Measurements from ENCODE around the gene WDR82.

WDR82 gene

DNA sequence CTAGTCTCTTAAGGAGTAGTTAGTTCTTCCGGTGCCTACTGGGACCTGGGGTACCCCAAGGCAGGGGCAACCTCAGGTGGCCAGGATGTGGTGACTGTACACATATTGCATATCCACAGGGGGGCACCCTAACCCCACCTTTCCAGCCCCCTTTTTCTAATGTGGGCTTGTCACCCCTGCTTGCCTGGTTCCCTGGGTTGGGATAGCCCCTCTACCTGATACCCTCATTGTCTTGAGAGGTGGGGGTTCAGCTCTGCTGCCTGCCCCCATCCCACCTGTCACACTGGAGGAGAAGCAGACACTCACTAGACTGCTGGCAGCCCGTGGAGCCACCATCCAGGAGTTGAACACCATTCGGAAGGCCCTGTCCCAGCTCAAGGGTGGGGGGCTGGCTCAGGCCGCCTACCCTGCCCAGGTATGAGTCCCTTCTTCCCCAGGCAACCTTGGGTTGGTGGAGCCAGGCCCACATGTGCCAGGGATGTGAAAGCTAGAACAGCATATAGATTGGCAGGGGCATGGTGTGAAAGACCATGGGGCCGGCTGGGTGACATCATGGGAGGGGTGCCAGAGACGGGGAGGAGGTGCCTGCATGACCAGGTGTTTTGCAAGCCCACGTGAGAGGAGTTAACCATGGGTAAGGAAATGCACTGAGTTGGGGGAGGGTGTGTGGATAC lies 13.2 kb upstream of the WDR82 start:
- Histone ChIP-seq H3K9ac (ENCODE audit: low read depth, low read length) (no peak overlapping the region), H3K4me1 (ENCODE audit: insufficient read depth, low read length) (peaks cover 19% of the 10 kb centered on the region), H3K27ac (ENCODE audit: low read length) (no peak overlapping the region), H2AFZ (ENCODE audit: low read depth, low read length) (no peak overlapping the region), H4K20me1 (ENCODE audit: insufficient read depth, low read length) (no peaks in the 10 kb centered on the region), H3K9me3 (ENCODE audit: insufficient read depth, low read length, severe bottlenecking) (no peaks in the 10 kb centered on the region), H3K27me3 (ENCODE audit: insufficient read depth, low read length, poor library complexity) (no peaks in the 10 kb centered on the region), H3K4me3 (ENCODE audit: low read depth in 1 of 2, low read length in 2 of 2) (no peak overlapping the region), H3K79me2 (ENCODE audit: insufficient read depth, low read length) (peaks cover 29% of the 10 kb centered on the region), H3K36me3 (ENCODE audit: insufficient read depth, low read length) (peaks cover 24% of the 10 kb centered on the region), H3K4me2 (ENCODE audit: insufficient read depth, low read length) (no peak overlapping the region)
- TF ChIP-seq EZH2 (IDR thresholded peaks at IDR 0.05; ENCODE audit: borderline replicate concordance, low read depth, low read length, severe bottlenecking): no peak
- TF ChIP-seq, protein P1, sequence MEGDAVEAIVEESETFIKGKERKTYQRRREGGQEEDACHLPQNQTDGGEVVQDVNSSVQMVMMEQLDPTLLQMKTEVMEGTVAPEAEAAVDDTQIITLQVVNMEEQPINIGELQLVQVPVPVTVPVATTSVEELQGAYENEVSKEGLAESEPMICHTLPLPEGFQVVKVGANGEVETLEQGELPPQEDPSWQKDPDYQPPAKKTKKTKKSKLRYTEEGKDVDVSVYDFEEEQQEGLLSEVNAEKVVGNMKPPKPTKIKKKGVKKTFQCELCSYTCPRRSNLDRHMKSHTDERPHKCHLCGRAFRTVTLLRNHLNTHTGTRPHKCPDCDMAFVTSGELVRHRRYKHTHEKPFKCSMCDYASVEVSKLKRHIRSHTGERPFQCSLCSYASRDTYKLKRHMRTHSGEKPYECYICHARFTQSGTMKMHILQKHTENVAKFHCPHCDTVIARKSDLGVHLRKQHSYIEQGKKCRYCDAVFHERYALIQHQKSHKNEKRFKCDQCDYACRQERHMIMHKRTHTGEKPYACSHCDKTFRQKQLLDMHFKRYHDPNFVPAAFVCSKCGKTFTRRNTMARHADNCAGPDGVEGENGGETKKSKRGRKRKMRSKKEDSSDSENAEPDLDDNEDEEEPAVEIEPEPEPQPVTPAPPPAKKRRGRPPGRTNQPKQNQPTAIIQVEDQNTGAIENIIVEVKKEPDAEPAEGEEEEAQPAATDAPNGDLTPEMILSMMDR (IDR thresholded peaks at IDR 0.05; ENCODE audit: borderline replicate concordance, extremely low read depth, low read length, poor library complexity, severe bottlenecking): peak; percentile 71
- peak; percentile 38 for ATAC-seq (ENCODE audit: insufficient read depth, low read depth)
- DNase-seq: peak; percentile 55

DNA sequence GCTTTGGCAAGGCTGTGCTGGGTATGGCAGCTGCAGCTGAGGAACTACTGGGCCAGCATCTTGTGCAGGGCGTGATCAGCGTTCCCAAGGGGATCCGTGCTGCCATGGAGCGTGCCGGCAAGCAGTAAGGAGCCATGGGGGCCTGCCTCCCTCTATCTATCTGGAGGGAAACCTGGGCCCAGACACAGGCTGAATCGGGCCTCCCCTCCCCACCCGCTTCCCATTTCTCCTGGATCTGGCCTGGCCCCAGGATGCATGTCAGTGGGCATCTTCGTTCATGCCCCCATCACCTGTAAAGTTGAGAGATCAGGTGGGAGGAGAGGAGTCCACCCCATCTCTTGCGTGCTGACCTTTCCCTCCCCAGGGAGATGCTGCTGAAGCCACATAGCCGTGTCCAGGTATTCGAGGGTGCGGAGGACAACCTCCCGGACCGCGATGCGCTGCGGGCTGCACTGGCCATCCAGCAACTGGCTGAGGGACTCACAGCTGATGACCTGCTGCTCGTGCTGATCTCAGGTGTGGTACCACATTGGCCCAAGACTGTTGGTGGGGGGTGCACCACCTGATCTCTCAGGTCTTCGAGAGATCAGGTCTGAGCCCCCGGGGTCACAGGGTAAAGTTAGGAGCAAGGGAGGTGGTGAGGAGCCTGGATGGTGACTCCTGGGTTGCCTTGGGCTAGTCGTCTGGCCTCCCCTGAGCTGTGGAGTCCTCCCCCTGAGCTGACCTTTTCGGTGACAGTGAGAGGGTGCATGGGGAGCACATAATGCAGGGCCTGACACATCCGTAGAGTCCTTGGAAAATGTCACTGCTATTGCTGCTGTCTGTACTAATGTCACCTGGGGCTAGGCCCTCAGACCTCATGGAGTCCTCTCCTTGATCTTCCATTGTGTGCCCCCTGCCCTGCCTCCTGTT lies 12.4 kb upstream of the WDR82 start:
- ATAC-seq (ENCODE audit: insufficient read depth, low read depth) (no peak), DNase-seq (no peak)
- Histone ChIP-seq H3K9ac (ENCODE audit: low read depth, low read length) (no peak overlapping the region), H3K79me2 (ENCODE audit: insufficient read depth, low read length) (peaks cover 29% of the 10 kb centered on the region), H3K4me2 (ENCODE audit: insufficient read depth, low read length) (no peak overlapping the region), H3K9me3 (ENCODE audit: insufficient read depth, low read length, severe bottlenecking) (no peaks in the 10 kb centered on the region), H2AFZ (ENCODE audit: low read depth, low read length) (no peak overlapping the region), H3K4me3 (ENCODE audit: low read depth in 1 of 2, low read length in 2 of 2) (no peak overlapping the region), H3K4me1 (ENCODE audit: insufficient read depth, low read length) (peaks cover 23% of the 10 kb centered on the region), H3K27ac (ENCODE audit: low read length) (no peak overlapping the region), H3K36me3 (ENCODE audit: insufficient read depth, low read length) (peaks cover 24% of the 10 kb centered on the region), H3K27me3 (ENCODE audit: insufficient read depth, low read length, poor library complexity) (no peaks in the 10 kb centered on the region), H4K20me1 (ENCODE audit: insufficient read depth, low read length) (no peaks in the 10 kb centered on the region)
- no peak for TF ChIP-seq EZH2 (IDR thresholded peaks at IDR 0.05; ENCODE audit: borderline replicate concordance, low read depth, low read length, severe bottlenecking)
- TF ChIP-seq, protein P1 (IDR thresholded peaks at IDR 0.05; ENCODE audit: borderline replicate concordance, extremely low read depth, low read length, poor library complexity, severe bottlenecking): no peak

DNA sequence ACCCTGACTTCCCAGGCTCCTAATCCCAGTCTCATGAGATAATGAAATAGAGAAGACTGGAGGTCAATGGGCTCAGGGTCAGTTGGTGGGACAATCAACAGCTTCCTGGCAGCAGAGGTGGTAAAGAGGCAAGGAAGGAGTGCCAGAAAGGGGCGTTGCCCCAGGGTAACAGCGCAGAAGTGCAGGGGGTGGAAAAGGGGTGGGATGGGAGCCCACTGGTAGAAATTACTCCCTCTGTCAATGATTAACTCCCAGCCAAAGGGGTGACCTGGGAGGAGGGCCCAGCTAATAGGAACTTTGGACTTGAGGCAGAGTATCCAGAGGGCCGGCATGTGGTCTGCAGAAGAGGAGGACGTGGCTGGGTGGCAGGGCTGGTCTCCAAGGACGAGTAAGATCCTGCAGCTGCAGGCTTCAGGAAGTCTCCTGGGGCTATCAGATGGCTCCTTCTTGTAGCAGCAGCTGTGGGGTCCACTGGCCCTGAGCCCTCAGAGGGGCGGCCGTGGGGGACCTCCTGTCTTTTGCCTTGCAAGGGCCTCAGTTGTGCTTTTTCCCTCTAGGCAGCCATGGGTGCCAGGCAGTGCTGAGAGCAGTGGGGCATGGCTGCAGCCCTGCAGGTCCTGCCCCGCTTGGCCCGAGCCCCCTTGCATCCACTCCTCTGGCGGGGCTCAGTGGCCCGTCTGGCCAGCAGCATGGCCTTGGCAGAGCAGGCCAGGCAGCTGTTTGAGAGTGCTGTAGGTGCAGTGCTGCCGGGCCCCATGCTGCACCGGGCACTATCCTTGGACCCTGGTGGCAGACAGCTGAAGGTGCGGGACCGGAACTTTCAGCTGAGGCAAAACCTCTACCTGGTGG lies 11.5 kb upstream of the WDR82 start:
- no peak overlapping the region for H2AFZ ChIP-seq (ENCODE audit: low read depth, low read length)
- H3K27ac ChIP-seq (ENCODE audit: low read length): no peak overlapping the region
- DNase-seq (no peak), ATAC-seq (ENCODE audit: insufficient read depth, low read depth) (no peak)
- no peak overlapping the region for H3K4me2 ChIP-seq (ENCODE audit: insufficient read depth, low read length)
- H4K20me1 ChIP-seq (ENCODE audit: insufficient read depth, low read length): no peaks in the 10 kb centered on the region
- TF ChIP-seq EZH2 (IDR thresholded peaks at IDR 0.05; ENCODE audit: borderline replicate concordance, low read depth, low read length, severe bottlenecking): no peak
- TF ChIP-seq, protein P1 (IDR thresholded peaks at IDR 0.05; ENCODE audit: borderline replicate concordance, extremely low read depth, low read length, poor library complexity, severe bottlenecking): no peak
- no peak overlapping the region for H3K9ac ChIP-seq (ENCODE audit: low read depth, low read length)
- H3K36me3 ChIP-seq (ENCODE audit: insufficient read depth, low read length): peaks cover 24% of the 10 kb centered on the region
- peaks cover 23% of the 10 kb centered on the region for H3K4me1 ChIP-seq (ENCODE audit: insufficient read depth, low read length)
- no peak overlapping the region for H3K4me3 ChIP-seq (ENCODE audit: low read depth in 1 of 2, low read length in 2 of 2)
- H3K9me3 ChIP-seq (ENCODE audit: insufficient read depth, low read length, severe bottlenecking): no peaks in the 10 kb centered on the region
- H3K27me3 ChIP-seq (ENCODE audit: insufficient read depth, low read length, poor library complexity): no peaks in the 10 kb centered on the region
- peaks cover 29% of the 10 kb centered on the region for H3K79me2 ChIP-seq (ENCODE audit: insufficient read depth, low read length)

Data from DND-41 (cell line).